NCI-H146 treated with DMSO at 0.1 percent for 48 hours (cell line): ENCODE measurements around the gene GDPGP1.
A peak's percentile ranks its signal among the peaks of the same experiment; 100 is the strongest.

Experiments used
- DNase-seq: peaks from one replicate; lab custom pipeline; 2025; ENCODE audit not compliant: unreplicated experiment; lab: John Stamatoyannopoulos, UW

GDPGP1 gene

GRCh38 chr15:90225047-90225446 lies 9.0 kb upstream of the GDPGP1 start:
- DNase-seq, result no peak

- peak; percentile 61 for DNase-seq
Observed at GRCh38 chr15:90225504-90226234, 8.3 kb upstream of the GDPGP1 start.

GRCh38 chr15:90227336-90227735 lies 6.7 kb upstream of the GDPGP1 start:
- no peak for DNase-seq

GRCh38 chr15:90227816-90228772 lies 5.9 kb upstream of the GDPGP1 start:
- DNase-seq, result no peak

- DNase-seq, result no peak
Observed at GRCh38 chr15:90228960-90229359, 5.0 kb upstream of the GDPGP1 start.

GRCh38 chr15:90230071-90230494 lies 3.9 kb upstream of the GDPGP1 start:
- DNase-seq, result no peak

- DNase-seq, result no peak
Observed at GRCh38 chr15:90230610-90231009, 3.4 kb upstream of the GDPGP1 start.

GRCh38 chr15:90231028-90232017 lies 2.7 kb upstream of the GDPGP1 start:
- no peak for DNase-seq

GRCh38 chr15:90232196-90232595 lies 1.8 kb upstream of the GDPGP1 start:
- no peak for DNase-seq

GRCh38 chr15:90232941-90233386 lies 1.0 kb upstream of the GDPGP1 start:
- DNase-seq, result no peak

GRCh38 chr15:90233387-90234095 lies 468 bp upstream of the GDPGP1 start, which contains the start of gene CIB1:
TSS of gene CIB1 (minus strand) at chr15:90233941. CDS start at chr15:90233885, 56 bp downstream.
- DNase-seq, result no peak

GRCh38 chr15:90239371-90239770 lies 5.4 kb downstream of the GDPGP1 start:
- DNase-seq, result no peak

- DNase-seq, result no peak
Observed at GRCh38 chr15:90240856-90241255, 6.8 kb downstream of the GDPGP1 start.

GRCh38 chr15:90241343-90242192 lies 7.6 kb downstream of the GDPGP1 start:
- no peak for DNase-seq

GRCh38 chr15:90243943-90244639 lies 10.1 kb downstream of the GDPGP1 start:
- no peak for DNase-seq

GRCh38 chr15:90248789-90249202 lies 14.8 kb downstream of the GDPGP1 start:
- DNase-seq, result no peak

- peak; percentile 79 for DNase-seq
Observed at GRCh38 chr15:90249203-90249863, 15.3 kb downstream of the GDPGP1 start, which contains the start of gene TTLL13. TSS of gene TTLL13 (plus strand) at chr15:90249556. CDS start at chr15:90250631, 1,075 bp downstream.

- DNase-seq, result no peak
Observed at GRCh38 chr15:90257776-90258175, 23.8 kb downstream of the GDPGP1 start.
